NCI-H2029 (cell line): ENCODE data around the gene GPC5.
"Not testable (repeated sequence)": the region's sequence is repeated elsewhere in the genome, so short reads cannot be mapped to it uniquely, and the experiment has no call there.

Experiments
- DNase-seq: peaks from one replicate; lab custom pipeline; 2025; lab: John Stamatoyannopoulos, UW

GPC5 gene

DNA sequence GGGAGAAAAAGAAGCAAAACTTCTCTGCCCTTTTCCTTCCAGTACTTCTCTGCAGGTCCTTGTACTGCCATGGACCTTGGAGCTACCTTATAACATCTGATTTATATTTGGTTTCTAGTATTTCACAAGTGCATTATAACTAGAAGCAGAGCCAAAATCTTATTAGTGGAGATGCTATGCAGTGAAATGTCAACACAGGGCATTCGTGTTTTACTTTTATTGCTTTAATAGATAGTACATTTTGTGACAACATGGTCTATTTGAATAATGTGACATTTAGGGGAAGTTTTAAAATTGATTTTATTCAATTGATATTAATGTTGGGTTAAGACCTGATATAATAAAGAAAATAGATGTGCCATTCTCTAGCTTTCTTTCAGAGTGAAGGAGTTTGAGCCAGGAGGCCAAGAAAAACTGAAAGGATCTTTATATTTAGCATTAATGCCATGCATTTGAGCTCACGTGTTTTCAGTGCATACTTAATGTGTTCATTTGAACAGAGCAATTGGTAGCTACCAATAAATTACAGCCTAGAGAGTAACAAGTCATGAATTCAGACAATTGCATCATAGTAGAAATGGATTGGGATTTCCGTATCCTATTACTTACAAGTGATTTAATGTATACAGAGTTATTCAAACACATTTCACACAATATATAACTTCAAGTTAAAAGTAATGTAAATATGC, 863.8 kb downstream of the GPC5 start:
- DNase-seq = no peak

GRCh38 chr13:92265408-92265807, 867.0 kb downstream of the GPC5 start:
- DNase-seq = no peak

DNA sequence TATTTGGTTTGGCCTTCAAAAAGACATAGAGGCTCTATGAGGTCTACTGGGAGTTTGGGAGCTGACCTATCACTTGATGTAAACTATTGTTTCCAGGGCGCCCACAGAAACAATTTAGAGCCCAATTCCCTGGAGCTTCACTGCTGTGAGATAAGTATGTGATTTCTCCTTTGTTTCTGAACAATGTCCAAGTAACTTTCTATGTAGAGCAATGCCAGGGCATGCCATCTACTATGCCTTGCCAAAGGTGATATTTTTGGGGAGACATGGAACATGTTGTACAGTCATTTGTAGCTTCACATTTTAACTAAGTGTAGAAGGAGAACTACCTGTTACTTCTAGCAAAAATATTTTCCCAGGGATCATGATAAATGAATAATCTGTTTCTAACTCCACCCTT, 872.6 kb downstream of the GPC5 start:
- DNase-seq = no peak

DNA sequence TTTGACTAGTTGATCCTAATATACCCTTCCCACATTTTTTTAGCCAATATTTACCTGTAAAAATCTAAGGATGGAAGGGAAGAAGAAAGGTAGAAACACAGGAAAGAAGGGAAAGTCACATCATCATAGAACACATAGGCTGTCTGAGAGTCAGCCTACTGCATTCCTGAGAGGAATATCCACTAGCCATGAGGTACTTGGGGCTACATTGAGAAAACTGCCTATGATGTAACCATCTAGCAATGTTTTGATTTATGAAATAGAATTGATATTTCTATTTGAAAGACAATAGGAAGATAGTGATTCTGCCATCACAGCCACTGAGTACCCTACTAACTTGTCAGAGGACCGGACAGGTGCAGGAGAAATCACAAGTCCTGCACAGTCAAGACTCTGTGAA, 873.8 kb downstream of the GPC5 start:
- DNase-seq = no peak

DNA sequence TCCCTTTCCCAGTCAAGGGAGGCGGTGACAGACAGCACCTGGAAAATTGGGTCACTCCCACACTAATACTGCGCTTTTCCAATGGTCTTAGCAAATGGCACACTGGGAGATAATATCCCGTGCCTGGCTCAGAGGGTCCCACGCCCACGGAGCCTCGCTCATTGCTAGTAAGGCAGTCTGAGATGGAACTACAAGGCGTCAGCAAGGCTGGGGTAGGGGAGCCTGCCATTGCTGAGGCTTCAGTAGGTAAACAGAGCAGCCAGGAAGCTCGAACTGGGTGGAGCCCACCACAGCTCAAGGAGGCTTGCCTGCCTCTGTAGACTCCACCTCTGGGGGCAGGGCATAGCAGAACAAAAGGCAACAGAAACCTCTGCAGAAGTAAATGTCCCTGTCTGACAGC, 882.6 kb downstream of the GPC5 start:
- DNase-seq = not testable (repeated sequence)

- DNase-seq = not testable (repeated sequence)
Observed at GRCh38 chr13:92290718-92291307, 892.4 kb downstream of the GPC5 start.

GRCh38 chr13:92294533-92294932, 896.1 kb downstream of the GPC5 start:
- DNase-seq = not testable (repeated sequence)

- DNase-seq = not testable (repeated sequence)
Observed at GRCh38 chr13:92296154-92296671, 897.8 kb downstream of the GPC5 start.

GRCh38 chr13:92297971-92298942, 899.8 kb downstream of the GPC5 start:
- DNase-seq = no peak

DNA sequence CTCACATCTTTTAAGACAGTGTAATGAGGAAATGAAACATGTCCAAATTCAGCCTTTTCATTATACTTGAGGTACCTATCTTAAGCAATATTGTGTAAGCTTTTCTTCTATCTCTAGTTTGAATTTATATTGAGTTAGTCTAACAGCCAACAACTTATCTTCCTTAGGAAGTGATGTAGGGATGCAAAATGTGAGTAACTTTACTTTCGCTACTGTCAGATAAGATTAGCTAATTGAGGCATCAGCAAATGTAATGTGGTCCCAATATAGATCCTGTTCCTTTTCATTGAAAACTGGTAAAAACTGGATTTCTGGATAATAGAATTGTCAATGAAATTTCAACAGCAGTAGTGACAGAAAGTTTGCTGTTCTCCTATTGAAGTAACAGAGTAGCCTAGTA, 902.2 kb downstream of the GPC5 start:
- no peak for DNase-seq

DNA sequence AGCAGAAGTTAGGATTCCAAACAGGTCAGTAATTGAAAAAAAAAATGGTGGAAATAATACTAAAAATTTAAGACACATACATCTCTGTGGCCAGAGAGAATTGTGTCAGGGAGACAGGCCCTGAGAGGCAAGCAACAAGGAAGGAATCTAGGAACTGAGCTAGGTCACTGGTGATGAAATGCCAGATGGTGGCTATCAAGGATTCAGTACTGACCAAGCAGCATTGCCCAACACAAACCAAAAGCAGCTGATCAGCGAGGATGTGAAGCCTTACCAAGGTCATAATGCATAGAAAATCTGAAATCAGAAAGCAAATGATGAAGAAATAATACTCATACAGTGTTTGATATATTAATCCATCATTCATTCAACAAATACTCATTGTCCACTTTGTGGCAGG, 905.0 kb downstream of the GPC5 start:
- no peak for DNase-seq

- no peak for DNase-seq
Observed at GRCh38 chr13:92307752-92308151, 909.3 kb downstream of the GPC5 start.

DNA sequence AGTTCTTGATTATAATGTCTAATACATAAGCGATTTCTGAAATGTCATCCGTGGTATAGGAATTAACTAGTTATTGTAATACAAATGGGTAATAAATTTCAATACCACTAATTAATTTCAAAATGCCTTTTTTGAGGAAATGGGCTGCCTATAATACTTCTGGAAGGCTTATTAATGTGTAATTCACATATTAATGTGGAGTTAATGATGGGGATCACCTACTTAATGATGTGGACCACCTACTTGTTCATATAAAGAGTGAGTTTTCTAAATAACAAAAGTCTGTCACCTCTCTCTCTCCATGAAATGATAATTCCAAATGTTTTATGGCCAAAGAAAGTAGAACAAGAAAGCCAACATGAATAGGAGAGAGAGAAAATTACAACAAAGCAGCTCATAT, 914.4 kb downstream of the GPC5 start:
- DNase-seq = no peak

- DNase-seq = no peak
Observed at GRCh38 chr13:92313382-92313781, 915.0 kb downstream of the GPC5 start.

- no peak for DNase-seq
Observed at GRCh38 chr13:92315265-92315664, 916.8 kb downstream of the GPC5 start.

- DNase-seq = no peak
Observed at GRCh38 chr13:92316030-92316429, 917.6 kb downstream of the GPC5 start.

DNA sequence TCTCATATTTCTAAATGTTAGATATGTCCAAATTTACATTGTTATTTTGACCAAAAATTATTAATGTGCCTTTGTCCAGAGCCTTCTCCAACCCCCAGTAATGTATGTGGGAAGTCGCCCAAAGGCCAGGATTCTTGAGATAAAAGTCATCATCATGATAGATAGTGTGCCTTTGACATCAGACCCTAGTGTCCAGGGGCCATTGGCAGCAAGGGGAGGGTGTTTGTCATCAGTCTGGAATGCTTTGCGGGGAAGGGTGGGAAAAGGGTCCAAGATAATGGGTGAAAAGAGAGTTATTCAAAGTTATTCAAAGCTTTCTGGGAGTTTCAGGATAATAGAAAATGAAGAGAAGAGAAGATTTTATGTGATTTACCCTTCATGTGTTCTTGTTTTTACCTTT, 918.6 kb downstream of the GPC5 start:
- no peak for DNase-seq

GRCh38 chr13:92320323-92320722, 921.9 kb downstream of the GPC5 start:
- no peak for DNase-seq

- DNase-seq = no peak
Observed at GRCh38 chr13:92321174-92321573, 922.8 kb downstream of the GPC5 start.

- DNase-seq = no peak
Observed at GRCh38 chr13:92345627-92346026, 947.2 kb downstream of the GPC5 start.

GRCh38 chr13:92346046-92346445, 947.6 kb downstream of the GPC5 start:
- no peak for DNase-seq

DNA sequence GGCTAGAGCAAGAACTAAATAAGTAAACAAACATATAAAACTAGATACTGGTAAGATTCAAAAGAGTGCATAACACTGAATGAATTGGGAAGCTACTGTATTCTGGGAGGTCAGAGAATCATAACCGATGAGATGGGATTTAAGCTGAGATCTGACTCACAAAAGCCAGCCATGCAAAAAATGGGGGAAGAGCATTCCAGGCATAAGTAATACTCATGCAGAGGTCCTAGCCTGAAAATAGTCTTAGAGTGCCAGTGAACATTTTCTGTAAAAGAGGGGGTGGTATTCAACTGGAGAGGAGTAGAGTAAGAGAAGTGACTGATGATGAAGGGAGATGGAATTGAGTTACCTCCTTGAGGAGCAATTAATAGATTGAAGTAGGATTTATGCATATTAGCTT, 956.2 kb downstream of the GPC5 start:
- no peak for DNase-seq

DNA sequence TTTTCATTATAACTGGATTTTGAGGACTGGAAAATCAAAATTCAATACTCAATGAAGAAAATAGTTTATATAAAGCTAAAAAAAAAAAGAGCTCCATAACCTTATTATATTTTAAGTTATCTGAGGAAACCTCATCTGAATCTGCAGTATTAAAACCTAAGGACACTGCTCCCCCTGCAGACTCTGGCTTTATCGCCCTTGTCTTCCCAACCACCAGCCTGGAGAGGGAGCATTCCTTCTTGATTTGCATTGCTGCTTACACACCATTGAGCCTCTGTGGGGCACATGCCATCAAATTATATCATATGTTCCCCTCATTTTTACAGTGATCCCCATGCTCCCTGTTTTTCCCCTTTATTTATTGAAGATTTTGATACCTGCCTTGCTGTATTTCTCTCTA, 956.8 kb downstream of the GPC5 start:
- DNase-seq = peak; percentile 16
